HG03139 (cell line): ENCODE measurements around the gene NPAS4.
"Not testable (repeated sequence)": the region's sequence is repeated elsewhere in the genome, so short reads cannot be mapped to it uniquely, and the experiment has no call there.

Experiments
- ATAC-seq: cut with Tn5 transposase; IDR thresholded peaks from one replicate; pipeline ENCODE4 v1.9.1; 2021; ENCODE audit not compliant: unreplicated experiment

Gene NPAS4

DNA sequence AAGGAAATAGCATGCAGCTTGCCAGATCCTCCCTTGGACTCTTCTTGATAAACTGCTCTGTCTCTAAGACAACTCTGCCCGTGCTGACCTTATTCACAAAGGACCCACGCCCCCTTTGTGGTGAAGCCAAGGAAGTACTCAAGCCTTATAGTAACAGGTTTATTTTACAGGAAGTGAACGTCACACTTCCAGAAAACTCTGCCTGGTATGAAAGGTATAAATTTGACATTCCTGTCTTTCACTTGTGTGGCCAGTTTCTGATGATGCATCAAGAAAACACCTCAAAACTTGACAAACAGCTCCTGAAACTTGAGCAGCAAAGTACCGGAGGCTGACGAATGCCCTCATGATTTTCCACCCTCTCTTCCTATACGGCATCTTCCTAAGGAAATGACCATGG, 33.4 kb downstream of the NPAS4 start:
- ATAC-seq: no peak

DNA sequence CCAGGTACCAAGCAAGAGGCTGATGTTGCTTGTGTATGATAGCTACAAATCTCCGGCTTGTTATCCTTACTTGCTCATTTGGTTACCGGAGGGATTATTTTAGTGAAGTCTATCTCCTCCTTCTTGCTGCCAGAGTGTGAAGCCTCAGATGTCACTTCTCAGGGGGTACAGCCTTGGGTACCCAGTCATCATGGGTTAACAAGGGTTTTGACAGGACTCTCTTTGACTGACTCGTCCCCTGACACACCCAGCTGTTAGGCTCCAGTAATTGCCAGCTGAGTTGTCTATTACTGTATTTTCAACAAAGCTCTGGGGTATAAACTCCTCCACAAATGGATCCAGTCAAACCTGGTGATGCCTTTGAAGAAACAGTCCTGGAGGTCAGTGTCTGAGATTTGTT, 34.0 kb downstream of the NPAS4 start:
- no peak for ATAC-seq

DNA sequence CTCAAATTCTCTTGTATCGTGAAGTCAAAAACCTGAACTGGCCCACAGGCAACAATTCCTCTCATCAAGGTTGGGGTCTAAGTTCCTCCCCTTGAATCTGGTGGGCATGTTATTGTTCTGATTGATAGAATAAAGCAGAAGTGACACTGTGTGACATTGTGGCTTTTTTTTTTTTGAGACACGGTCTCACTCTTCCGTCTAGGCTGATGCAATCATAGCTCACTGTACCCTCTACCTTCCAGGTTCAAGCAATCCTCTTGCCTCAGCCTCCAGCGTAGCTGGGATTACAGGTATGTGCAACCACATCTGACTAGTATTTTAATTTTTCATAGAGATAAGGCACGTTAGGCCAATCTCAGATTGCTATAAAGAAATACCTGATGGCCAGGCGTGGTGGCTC, 37.0 kb downstream of the NPAS4 start:
- ATAC-seq: no peak

DNA sequence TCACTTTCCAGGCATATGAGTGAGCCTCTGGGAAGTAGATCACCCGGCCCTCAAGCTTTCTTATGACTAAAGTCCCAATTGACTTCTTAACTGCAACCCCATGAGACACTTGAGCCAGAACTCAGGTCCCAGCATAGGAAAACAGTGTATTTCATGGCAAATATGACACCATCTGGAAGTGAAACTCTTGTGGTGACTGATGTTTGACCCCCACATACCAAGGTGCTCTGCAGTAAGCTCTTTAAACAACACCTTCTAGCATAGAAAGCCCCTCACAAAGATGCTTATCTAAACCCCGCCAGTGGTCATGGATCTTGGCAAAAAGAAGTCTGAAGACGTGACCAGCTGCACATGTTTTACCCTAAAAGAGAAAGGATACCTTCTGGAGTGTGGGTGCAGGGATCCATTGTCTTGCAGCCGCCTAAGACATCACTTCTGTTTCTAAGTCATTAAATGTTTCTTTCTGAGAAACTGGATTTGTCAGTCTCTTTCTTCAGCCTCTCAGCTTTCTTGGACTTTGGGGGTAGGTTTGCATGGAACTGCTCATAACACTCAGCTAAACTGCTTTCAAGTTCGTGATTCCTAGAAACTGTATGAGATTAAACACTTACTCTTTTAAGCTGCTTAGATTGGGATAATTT, 38.4 kb downstream of the NPAS4 start:
- no peak for ATAC-seq

DNA sequence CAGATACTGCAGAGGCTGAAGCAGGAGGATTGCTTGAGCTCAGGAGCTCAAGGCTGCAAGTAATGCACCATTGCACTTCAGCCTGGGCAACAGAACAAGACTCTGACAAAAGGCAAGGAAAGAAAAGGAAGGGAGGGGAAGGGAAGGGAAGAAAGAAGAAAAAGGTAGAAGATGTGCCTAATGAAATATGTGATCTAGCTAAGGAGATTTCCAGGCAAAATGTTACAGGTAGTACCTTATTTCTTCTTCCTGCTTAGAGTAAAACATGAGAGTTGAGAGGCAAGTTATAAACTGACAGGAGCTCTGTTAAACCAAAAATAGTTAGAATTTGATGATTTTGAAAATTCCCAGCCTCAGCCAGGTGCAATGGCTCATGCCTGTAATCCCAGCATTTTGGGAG, 41.2 kb downstream of the NPAS4 start:
- ATAC-seq: no peak

DNA sequence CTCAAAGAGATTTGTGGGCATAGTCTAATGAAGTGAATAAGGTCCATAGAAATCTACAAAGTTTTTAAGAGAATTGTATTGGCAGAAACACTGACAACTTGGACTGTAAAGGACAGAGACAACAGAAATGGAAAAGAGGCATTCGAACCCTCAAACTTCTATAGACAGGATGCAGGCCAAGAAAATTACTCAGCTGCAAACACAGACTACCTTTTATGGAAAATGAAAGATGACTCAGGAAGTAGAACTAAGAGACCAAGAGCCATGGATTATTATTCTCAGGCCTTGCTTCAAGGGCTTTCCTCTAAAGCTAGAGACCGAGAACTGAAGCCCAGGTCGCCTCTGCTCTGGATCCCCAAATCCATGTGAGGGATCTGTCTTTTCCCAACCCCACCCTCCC, 42.1 kb downstream of the NPAS4 start:
- ATAC-seq: no peak

DNA sequence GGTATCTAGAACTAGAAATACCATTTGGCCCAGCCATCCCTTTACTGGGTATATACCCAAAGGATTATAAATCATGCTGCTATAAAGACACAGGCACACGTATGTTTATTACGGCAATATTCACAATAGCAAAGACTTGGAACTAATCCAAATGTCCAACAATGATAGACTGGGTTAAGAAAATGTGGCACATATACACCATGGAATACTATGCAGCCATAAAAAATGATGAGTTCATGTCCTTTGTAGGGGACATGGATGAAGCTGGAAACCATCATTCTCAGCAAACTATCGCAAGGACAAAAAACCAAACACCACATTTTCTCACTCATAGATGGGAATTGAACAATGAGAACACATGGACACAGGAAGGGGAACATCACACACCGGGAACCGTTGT, 43.3 kb downstream of the NPAS4 start:
- ATAC-seq: not testable (repeated sequence)

DNA sequence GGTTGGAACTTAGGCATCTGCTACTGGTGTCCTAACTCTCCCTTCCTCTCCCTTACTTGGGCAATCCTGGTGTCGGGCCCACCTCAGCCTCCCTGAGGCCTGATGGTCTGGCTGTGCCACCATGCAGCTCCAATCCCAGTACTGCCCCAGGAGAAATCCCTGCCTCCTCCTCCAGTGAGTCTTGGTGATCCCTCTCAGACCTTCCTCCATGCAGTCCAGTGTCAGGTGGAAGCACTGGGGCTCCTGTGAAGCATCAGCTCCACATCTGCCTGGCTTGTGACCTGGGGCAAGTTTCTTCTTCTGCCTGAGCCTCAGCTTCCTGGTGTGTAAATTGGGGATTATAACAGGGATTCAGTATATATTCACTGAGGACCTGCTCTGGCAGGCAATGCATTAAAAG, 44.1 kb downstream of the NPAS4 start:
- ATAC-seq: no peak

DNA sequence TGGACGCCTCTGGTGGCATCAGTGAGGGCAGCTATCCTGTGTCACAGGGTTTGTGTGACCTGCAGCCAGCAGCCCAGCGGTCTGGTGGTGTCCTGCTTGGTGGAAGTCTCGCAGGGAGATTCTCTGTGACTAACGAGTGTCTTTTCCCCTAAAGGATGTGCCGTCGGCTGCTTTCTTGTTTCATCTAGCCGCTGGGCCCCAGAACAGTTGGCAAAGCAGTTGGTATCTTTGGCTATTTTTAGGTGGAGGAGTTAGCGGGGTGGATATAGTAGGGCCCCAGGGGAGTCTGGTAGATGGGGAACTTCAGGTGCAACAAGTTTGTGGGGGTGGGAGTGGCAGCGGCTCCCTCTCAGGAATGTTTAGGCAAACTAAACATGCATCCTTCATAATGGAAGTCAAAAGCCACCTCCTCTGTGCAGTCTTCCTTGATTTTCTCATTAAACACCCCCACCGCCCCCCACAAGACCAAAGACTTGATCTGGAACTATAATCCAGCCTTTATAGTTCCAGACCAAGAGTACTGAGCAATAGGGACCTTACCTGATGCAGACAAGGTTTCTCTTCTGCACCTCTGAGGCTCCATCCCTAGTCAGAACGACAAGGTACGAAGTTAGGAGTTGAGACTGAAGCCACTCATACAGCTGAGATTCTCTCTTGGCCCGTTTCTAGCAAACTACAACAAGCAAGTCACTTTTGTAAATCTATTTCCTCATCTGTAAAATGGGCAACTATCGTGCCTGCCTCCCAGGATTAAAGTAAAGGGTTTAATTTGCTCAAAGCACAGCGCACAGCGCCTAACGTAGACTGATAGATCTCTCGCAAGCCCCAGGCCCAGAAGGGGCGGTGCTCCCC, 44.8 kb downstream of the NPAS4 start:
- ATAC-seq: no peak

DNA sequence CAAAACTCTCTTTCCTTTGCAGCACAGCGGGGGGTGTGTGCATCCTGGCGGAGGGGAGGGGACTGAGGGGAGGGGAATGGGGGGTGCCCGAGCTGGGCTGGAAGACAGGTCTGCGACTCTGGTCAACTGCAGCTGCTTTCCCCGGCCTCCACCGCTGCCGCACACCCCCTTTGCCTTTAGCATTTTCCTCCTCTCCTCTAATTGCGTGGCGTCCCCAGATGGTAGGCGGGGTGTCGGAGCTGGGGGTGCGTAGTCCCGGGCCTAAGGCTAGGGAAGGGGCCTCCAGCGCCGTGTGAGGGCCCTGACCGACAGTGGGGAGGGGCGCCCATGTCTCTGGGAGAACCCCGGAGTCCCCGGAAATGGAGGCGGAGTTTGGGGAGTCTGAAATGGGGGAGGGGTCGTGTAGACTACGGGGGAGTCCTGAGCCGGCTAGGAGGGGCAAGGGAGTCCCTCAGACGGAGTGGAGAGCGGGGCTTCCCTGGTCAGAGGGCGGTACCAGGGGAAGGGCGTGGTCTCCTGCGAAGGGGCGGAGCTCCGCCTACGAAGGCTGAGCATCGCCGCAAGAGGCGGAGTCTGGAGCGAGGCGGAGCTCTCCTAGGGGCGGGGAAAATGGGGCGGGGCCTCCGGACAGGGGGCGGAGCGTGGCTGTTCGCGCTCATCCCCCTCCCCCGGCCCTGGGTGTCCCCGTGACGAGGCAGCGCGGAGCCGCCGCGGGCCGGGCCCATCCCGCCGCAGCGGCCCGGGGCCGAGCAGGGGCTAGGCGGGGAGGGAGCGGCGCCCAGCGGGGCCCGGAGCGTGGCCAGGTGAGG, 45.6 kb downstream of the NPAS4 start, which contains the start of gene PELI3:
TSS of gene PELI3 (plus strand) at position 681 of the 809 bp plus-strand sequence. CDS start 1,224 bp downstream, outside the sequence.
- ATAC-seq: peak; percentile 72

DNA sequence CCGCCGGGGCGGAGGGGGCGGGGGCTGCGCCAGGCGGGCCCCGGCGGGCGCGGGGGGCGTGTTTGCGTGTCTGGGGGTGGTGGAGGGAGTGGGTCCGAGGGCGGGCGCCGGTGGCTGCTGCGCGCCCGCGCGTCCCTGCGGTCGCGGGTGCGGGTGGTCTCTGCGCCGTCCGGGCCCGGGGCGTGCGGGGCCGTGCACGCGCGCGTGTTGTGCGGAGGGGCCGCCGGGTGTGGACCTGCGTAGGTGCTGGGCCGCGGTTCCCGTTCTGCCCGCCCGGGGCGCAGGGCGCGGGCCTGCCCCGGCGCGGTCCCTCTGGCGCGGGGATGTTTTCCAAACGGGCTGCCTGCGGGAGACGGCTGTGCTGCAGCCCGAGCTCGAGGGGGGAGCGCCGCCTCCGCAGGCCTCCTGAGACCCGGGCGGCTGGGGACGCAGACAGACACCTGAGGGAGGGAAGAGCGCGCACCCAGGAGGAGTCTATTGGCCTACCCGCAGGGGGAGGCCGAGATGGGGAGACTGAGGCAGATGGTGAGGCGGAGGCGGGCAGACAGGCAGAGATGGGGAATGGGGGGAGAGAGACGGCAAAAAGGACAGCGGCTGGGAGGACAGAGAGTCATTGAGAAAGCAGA, 46.3 kb downstream of the NPAS4 start:
- peak; percentile 11 for ATAC-seq

DNA sequence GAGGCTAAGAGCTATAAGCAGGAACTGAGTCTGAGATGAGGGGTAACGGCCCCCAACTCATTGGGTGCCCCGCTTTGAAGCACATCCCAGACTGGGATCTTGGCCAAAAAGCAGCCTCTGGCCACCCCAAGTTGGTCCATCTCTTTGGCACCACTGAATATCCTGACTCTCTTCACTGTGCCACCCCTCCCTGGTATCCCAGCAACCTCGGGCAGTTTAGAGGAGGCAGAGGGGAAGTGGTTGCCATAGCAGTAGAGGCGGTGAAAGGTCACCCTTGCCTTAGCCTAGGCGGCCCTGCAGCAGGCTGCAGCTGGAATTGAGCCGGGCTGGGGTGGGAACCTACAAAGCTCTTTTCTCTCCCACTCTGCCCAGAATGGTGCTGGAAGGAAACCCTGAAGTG, 46.9 kb downstream of the NPAS4 start:
- no peak for ATAC-seq

DNA sequence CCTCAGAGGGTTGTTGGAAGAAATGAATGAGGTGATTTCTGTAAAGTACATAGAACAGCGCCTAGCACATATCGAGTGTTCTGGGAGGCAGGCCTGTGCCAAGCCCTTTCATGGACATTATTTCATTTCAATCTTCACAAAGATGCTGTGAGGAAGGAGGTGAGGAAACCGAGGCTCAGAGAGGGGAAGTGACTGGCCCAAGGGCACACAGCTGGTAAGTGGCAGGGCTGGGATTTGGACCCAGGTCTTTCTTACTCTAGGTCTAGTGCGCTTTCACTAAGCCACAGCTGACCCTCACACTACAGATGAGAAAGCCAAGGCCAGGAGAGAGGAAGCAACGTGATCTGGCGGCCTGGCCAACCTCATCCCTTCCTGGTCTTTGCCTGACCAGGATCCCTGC, 47.9 kb downstream of the NPAS4 start:
- ATAC-seq: no peak

DNA sequence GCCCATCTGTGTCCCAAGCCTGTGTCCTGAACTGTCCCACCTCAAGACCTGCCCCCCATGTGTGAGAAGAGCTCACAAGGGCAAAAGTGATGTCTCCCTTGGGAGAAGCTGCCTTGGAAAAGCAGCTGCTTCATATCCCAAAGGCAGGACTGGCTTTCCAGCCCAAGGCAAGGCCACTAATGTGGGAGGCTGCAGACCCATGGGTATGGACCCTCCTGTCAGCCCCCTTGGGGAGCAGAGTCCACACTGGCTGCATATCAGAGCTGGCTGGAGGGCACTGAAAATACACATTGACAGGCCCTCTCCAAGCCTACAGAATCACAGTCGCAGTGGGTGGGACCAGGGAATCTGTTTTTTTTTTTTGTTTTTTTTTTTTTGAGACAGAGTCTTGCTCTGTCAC, 48.6 kb downstream of the NPAS4 start:
- no peak for ATAC-seq

DNA sequence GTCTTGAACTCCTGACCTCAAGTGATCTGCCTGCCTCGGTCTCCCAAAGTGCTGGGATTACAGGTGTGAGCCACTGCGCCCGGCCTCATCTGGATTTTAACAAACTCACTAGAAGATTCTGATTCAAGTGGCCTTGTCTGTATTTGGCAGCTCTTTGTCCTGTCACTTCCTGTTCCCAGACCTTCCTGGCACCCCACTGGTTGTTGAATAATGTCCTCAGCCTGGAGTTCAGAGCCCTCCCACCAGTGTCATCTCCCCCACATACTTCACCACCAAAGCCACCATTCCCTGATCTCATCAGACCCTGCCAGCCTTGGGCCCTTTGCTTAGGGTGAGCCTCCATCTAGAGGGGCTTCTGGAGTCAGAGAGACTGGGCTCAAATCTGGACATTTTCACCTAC, 49.2 kb downstream of the NPAS4 start:
- ATAC-seq: no peak

DNA sequence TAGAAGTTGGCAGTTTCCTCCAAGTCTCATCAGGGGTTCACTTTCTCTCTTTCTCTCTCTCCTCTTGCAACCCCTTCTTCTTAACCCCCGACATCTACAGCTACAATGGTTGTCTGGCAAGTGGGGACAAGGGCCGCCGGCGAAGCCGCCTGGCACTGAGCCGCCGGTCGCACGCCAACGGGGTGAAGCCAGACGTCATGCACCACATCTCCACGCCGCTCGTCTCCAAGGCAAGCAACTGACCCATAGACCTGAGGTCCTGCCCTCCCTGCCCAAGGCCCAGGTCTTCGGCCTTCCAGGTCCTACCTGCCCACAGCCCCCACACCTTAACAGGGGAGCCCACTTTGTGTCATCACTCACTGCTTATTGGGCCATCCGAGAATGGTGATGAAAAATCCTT, 50.3 kb downstream of the NPAS4 start:
- no peak for ATAC-seq

DNA sequence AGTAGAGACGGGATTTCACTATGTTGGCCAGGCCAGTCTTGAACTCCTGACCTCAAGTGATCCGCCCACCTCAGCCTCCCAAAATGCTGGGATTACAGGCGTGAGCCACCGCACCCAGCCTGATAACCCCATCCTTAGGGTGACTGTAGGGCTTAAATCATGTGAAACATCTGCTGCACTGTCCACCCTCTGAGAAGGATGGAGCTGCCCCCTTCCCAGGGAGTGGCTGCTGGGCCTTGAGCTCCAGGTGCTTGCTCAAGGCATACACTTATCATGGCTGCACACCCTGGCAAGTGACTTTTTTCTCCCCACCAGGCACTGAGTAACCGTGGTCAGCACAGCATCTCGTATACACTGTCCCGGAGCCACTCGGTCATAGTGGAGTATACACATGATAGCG, 51.2 kb downstream of the NPAS4 start:
- ATAC-seq: no peak

DNA sequence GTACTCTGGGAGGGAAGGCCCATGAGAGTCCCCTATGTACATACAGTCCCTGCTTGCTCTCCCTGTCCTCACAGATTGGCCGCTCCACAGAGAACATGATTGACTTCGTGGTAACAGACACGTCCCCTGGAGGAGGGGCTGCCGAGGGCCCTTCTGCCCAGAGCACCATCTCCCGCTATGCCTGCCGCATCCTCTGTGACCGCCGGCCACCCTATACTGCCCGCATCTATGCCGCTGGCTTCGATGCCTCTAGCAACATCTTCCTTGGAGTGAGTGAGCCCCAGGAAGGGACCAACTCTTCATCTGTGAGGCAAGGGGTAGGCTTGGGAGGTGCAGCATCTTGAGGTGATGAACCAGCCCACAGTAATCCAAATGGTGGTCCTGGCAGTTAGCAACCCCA, 52.3 kb downstream of the NPAS4 start:
- no peak for ATAC-seq

DNA sequence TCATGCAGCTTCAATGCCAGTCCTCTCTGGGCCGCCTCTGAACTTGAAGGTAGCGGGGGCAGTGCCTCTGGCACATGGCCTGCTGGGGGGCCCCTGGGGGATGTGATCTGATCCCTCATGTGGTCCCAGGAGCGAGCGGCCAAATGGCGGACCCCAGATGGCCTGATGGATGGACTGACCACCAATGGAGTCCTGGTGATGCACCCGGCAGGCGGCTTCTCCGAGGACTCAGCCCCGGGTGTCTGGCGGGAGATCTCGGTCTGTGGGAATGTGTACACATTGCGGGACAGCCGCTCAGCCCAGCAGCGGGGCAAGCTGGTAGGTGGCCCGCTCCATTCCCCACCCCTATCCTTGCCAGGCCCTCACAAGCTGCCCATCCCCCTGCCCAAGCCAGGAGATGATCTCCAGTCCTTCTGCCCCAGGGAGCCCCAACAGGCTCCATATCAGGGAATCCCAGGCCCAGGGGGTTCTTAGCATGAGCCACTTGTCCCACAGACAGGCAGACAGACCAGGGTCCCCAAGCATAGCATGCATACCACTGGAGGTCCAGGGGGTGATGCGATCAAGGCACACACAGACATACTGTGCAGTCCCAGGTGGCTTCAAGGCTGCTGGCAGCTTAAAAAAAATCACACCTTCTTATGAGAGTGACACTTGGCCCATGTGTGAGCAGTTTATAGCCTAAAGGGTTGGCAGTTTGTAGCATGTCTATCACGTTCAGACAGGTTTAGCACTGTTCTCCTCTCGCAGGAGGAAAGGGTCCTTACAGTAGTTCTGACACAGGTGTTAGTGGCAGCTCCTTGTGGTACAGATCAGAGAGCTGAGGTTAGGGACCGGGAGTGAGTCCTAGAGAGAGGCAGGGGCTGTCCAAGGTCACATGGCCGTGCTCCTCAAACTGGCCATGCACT, 53.0 kb downstream of the NPAS4 start:
- ATAC-seq: no peak
